Panc1 (cell line): Measurements from ENCODE around the gene ADCY3.

Experiments used
- CTCF ChIP-seq: fragments of 450-650 bp; IDR thresholded peaks from 2 replicates; pipeline ENCODE4 v1.5.1; 2017; ENCODE audit warnings: mild to moderate bottlenecking
- TF ChIP-seq, protein P1 (sequence below), 2 experiments: IDR thresholded peaks; 2 replicates each; pipeline ENCODE4 v1.6.1; 2011 to 2012; ENCODE audit warnings: low read depth in 2 of 2, control low read depth in 1 of 2, low read length in 1 of 2, mild to moderate bottlenecking in 1 of 2, moderate library complexity in 1 of 2; ENCODE audit not compliant: insufficient read depth in 1 of 2

GRCh38 chr2:24822049-24822706 is 97.9 kb downstream of the ADCY3 start:
- TF ChIP-seq CTCF, result no peak
- TF ChIP-seq, protein P1, sequence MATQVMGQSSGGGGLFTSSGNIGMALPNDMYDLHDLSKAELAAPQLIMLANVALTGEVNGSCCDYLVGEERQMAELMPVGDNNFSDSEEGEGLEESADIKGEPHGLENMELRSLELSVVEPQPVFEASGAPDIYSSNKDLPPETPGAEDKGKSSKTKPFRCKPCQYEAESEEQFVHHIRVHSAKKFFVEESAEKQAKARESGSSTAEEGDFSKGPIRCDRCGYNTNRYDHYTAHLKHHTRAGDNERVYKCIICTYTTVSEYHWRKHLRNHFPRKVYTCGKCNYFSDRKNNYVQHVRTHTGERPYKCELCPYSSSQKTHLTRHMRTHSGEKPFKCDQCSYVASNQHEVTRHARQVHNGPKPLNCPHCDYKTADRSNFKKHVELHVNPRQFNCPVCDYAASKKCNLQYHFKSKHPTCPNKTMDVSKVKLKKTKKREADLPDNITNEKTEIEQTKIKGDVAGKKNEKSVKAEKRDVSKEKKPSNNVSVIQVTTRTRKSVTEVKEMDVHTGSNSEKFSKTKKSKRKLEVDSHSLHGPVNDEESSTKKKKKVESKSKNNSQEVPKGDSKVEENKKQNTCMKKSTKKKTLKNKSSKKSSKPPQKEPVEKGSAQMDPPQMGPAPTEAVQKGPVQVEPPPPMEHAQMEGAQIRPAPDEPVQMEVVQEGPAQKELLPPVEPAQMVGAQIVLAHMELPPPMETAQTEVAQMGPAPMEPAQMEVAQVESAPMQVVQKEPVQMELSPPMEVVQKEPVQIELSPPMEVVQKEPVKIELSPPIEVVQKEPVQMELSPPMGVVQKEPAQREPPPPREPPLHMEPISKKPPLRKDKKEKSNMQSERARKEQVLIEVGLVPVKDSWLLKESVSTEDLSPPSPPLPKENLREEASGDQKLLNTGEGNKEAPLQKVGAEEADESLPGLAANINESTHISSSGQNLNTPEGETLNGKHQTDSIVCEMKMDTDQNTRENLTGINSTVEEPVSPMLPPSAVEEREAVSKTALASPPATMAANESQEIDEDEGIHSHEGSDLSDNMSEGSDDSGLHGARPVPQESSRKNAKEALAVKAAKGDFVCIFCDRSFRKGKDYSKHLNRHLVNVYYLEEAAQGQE (IDR thresholded peaks at IDR 0.05; ENCODE audit: insufficient read depth in 1 of 2, low read depth in 2 of 2, low read length in 1 of 2), result no peak
